ENCODE data around the gene TNS1.

DNA sequence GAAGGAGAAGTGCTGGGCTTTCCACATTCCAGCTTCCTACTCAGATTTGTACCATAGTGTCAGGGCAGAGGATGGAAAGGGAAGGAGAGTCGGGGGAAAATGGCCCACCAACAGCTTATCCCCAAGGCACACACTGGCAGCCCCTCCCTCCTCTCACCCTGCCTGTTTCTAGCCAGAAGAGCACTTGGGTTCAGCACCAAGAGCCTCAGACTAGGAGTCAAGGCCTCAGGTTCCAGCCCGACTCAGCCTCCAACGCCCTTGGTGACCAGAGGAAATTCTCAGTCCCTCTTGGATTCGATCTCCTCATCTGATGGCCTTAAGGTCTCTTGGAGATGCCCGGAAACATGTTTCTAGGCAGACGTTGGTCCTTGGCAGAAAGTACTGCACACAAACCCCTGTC lies 53.9 kb downstream of the TNS1 start:
- TF ChIP-seq, protein P1, sequence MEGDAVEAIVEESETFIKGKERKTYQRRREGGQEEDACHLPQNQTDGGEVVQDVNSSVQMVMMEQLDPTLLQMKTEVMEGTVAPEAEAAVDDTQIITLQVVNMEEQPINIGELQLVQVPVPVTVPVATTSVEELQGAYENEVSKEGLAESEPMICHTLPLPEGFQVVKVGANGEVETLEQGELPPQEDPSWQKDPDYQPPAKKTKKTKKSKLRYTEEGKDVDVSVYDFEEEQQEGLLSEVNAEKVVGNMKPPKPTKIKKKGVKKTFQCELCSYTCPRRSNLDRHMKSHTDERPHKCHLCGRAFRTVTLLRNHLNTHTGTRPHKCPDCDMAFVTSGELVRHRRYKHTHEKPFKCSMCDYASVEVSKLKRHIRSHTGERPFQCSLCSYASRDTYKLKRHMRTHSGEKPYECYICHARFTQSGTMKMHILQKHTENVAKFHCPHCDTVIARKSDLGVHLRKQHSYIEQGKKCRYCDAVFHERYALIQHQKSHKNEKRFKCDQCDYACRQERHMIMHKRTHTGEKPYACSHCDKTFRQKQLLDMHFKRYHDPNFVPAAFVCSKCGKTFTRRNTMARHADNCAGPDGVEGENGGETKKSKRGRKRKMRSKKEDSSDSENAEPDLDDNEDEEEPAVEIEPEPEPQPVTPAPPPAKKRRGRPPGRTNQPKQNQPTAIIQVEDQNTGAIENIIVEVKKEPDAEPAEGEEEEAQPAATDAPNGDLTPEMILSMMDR (IDR thresholded peaks at IDR 0.05): no peak
- no peak for TF ChIP-seq FOXM1 (IDR thresholded peaks at IDR 0.05; ENCODE audit: low read depth)
- TF ChIP-seq RAD21 (IDR thresholded peaks at IDR 0.05; ENCODE audit: low read length): no peak
